ENCODE measurements around the gene TTLL11. TPM values are rescaled to one million over a fixed set of nuclear protein-coding genes. Genes with fewer than 3 reads are reported as not detected.

Gene TTLL11
- total RNA-seq, 1 donor = 7.3 TPM

- DNase-seq (ENCODE audit: low read depth) = no peak
- TF ChIP-seq, protein P1, sequence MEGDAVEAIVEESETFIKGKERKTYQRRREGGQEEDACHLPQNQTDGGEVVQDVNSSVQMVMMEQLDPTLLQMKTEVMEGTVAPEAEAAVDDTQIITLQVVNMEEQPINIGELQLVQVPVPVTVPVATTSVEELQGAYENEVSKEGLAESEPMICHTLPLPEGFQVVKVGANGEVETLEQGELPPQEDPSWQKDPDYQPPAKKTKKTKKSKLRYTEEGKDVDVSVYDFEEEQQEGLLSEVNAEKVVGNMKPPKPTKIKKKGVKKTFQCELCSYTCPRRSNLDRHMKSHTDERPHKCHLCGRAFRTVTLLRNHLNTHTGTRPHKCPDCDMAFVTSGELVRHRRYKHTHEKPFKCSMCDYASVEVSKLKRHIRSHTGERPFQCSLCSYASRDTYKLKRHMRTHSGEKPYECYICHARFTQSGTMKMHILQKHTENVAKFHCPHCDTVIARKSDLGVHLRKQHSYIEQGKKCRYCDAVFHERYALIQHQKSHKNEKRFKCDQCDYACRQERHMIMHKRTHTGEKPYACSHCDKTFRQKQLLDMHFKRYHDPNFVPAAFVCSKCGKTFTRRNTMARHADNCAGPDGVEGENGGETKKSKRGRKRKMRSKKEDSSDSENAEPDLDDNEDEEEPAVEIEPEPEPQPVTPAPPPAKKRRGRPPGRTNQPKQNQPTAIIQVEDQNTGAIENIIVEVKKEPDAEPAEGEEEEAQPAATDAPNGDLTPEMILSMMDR (IDR thresholded peaks at IDR 0.05; ENCODE audit: insufficient read depth, low read length) = no peak
- H3K4me3 ChIP-seq (ENCODE audit: low read depth, low read length) = no peak overlapping the region
Observed at GRCh38 chr9:121938621-121939020, 154.5 kb downstream of the TTLL11 start.

DNA sequence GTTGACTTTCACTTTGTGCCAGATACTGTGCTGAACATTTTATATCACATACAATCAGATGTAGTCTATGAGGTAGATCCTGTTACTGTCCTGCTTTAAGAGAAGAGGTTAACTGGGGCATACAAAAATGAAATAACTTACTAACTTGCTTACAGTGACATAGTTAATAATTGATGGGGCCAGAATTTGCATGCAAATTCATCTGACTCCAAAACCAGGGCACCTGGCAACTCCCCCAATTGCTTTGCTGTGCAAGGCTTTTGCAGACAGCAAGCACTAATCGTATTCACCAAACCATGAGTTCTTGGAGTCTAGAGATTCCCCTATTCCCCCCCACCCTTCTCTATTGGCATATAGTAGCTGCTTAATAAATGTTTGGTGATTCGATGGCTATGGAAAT, 155.9 kb downstream of the TTLL11 start:
- no peak for DNase-seq (ENCODE audit: low read depth)
- TF ChIP-seq, protein P1 (IDR thresholded peaks at IDR 0.05; ENCODE audit: insufficient read depth, low read length) = no peak

GRCh38 chr9:121935739-121936138, 157.4 kb downstream of the TTLL11 start:
- DNase-seq (ENCODE audit: low read depth) = no peak
- no peak overlapping the region for H3K4me3 ChIP-seq (ENCODE audit: low read depth, low read length)
- TF ChIP-seq, protein P1 (IDR thresholded peaks at IDR 0.05; ENCODE audit: insufficient read depth, low read length) = no peak

More for the DNA sequence above, 155.9 kb downstream of the TTLL11 start:
- no peak overlapping the region for H3K4me3 ChIP-seq (ENCODE audit: low read depth, low read length)

DNA sequence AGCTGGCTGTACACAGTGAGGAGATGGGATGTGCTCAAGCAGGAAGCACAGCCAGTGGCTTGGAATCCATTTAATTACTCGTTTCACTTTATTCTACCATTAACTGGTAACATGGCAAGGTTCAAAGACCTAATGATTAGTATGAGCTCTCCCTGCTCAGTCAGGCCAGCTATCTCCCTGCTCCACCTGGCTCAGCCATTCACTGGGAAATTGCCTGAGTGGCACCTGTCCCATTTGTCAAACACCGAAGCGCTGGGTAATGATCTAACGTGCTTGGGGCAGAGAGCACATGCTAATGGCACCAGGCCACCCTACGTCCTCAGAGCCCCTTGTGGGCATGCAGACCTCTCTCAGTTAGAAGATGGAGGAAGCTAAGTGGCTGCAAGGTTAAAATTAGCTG, 162.2 kb downstream of the TTLL11 start:
- no peak overlapping the region for H3K4me3 ChIP-seq (ENCODE audit: low read depth, low read length)
- TF ChIP-seq, protein P1 (IDR thresholded peaks at IDR 0.05; ENCODE audit: insufficient read depth, low read length) = no peak
- DNase-seq (ENCODE audit: low read depth) = no peak

- DNase-seq (ENCODE audit: low read depth) = no peak
- TF ChIP-seq, protein P1 (IDR thresholded peaks at IDR 0.05; ENCODE audit: insufficient read depth, low read length) = no peak
- H3K4me3 ChIP-seq (ENCODE audit: low read depth, low read length) = no peak overlapping the region
Observed at GRCh38 chr9:121929893-121930875, 162.9 kb downstream of the TTLL11 start.

DNA sequence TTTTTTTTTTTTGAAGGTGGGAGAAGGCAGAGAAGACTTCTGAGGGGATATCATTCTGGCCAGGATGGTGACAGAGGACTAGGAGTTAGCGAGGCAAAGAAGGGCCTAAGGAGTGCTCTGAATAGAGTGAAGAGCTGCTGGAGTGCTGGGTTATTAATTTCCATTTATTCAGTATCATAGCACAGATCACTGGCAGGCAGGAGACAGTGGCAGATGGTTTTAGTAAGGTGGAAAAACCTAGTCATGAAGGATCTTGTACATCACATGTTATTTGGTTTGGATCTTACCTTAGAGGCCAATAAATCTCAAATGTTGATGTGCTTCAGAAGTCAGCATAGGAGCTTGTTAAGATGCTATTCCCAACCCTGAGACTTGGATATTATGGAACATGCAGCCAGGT, 165.5 kb downstream of the TTLL11 start:
- no peak for DNase-seq (ENCODE audit: low read depth)
- TF ChIP-seq, protein P1 (IDR thresholded peaks at IDR 0.05; ENCODE audit: insufficient read depth, low read length) = no peak
- no peak overlapping the region for H3K4me3 ChIP-seq (ENCODE audit: low read depth, low read length)
